Fibroblast of skin of abdomen (primary cell): ENCODE measurements around the gene PGP.

Source experiments
- DNase-seq: peaks from one replicate; pipeline ENCODE4 v3.0.0-alpha.2; 2013

PGP gene

GRCh38 chr16:2237102-2237482 is 22.5 kb upstream of the PGP start:
- no peak for DNase-seq

GRCh38 chr16:2236337-2237101 is 21.9 kb upstream of the PGP start, which contains the start of gene DNASE1L2:
TSS of gene DNASE1L2 (plus strand) at chr16:2236444. CDS start at chr16:2236817, 373 bp downstream.
- no peak for DNase-seq

GRCh38 chr16:2235695-2236336 is 21.2 kb upstream of the PGP start:
- DNase-seq: no peak

- DNase-seq: no peak
These were observed 20.6 kb upstream of the PGP start for GRCh38 chr16:2235234-2235651.

GRCh38 chr16:2234813-2235170 is 20.2 kb upstream of the PGP start:
- DNase-seq: no peak

- no peak for DNase-seq
These were observed 19.5 kb upstream of the PGP start for GRCh38 chr16:2233872-2234812.

- DNase-seq: no peak
These were observed 18.6 kb upstream of the PGP start for GRCh38 chr16:2233046-2233775.

- DNase-seq: no peak
These were observed 17.7 kb upstream of the PGP start for GRCh38 chr16:2232094-2232990.

- DNase-seq: no peak
These were observed 16.6 kb upstream of the PGP start for GRCh38 chr16:2231016-2231931.

- no peak for DNase-seq
These were observed 15.7 kb upstream of the PGP start for GRCh38 chr16:2230376-2230775.

GRCh38 chr16:2229632-2230250 is 15.1 kb upstream of the PGP start:
- DNase-seq: no peak

- no peak for DNase-seq
These were observed 14.5 kb upstream of the PGP start for GRCh38 chr16:2229091-2229490.

GRCh38 chr16:2228161-2228824 is 13.7 kb upstream of the PGP start:
- no peak for DNase-seq

- no peak for DNase-seq
These were observed 12.3 kb upstream of the PGP start for GRCh38 chr16:2226918-2227317.

GRCh38 chr16:2226245-2226793 is 11.7 kb upstream of the PGP start:
- DNase-seq: no peak

GRCh38 chr16:2223942-2224486 is 9.4 kb upstream of the PGP start:
- peak; percentile 28 for DNase-seq

GRCh38 chr16:2223221-2223941 is 8.7 kb upstream of the PGP start, which contains the start of gene E4F1:
TSS of gene E4F1 (plus strand) at chr16:2223591. CDS start at chr16:2223614, 23 bp downstream.
- peak; percentile 100 for DNase-seq

GRCh38 chr16:2216330-2216729 is 1.7 kb upstream of the PGP start:
- no peak for DNase-seq
